Measurements from ENCODE around the gene THOC6. TPM values are rescaled to one million over a fixed set of nuclear protein-coding genes. Genes with fewer than 3 reads are reported as not detected.

The THOC6 gene
- total RNA-seq, 1 donor from 2014 or later = 16.6 TPM

DNA sequence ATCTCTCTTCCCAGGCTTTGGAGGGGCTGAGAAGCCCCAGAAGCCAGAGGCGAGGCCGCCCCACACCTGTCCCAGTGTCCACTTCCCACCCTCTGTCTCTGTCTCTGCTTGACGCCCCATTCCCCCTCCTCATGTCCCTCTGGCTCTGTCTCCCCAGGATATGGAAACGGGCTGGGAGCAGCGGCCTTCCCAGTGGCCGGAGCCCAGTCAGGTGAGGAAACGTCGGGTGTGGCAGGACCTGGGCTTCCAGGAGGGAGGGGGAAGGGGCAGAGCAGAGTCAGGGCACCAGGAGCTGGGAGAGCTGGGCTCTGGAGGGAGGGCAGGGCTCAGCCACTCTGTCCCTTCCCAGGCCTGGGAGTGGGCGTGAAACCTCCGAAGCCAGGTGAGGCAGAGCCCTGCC is 32.9 kb upstream of the THOC6 start:
- Histone ChIP-seq H3K79me2 (ENCODE audit: low read depth) (no peaks in the 10 kb centered on the region), H3K9me3 (ENCODE audit: low read depth) (no peaks in the 10 kb centered on the region), H2AFZ (replicated peaks) (no peak overlapping the region), H3F3A (ENCODE audit: low read depth) (no peaks in the 10 kb centered on the region), H4K20me1 (ENCODE audit: low read depth) (no peaks in the 10 kb centered on the region), H3K27ac (no peak overlapping the region), H3K36me3 (no peaks in the 10 kb centered on the region), H3K9ac (no peak overlapping the region), H3K4me2 (no peak overlapping the region), H3K4me1 (peaks cover 4% of the 10 kb centered on the region), H3K4me3 (no peak overlapping the region), H3K27me3 (no peaks in the 10 kb centered on the region)
- H3K27me3 Mint-ChIP-seq (ENCODE audit: insufficient read depth, low read depth) = peaks cover 2% of the 10 kb centered on the region
- DNase-seq (ENCODE audit: low spot score) = no peak
- H3K27ac Mint-ChIP-seq = no peak overlapping the region
- H3K4me3 Mint-ChIP-seq = no peak overlapping the region
- no peak for TF ChIP-seq EZH2phosphoT487 (IDR thresholded peaks at IDR 0.05)
- TF ChIP-seq, protein P1, sequence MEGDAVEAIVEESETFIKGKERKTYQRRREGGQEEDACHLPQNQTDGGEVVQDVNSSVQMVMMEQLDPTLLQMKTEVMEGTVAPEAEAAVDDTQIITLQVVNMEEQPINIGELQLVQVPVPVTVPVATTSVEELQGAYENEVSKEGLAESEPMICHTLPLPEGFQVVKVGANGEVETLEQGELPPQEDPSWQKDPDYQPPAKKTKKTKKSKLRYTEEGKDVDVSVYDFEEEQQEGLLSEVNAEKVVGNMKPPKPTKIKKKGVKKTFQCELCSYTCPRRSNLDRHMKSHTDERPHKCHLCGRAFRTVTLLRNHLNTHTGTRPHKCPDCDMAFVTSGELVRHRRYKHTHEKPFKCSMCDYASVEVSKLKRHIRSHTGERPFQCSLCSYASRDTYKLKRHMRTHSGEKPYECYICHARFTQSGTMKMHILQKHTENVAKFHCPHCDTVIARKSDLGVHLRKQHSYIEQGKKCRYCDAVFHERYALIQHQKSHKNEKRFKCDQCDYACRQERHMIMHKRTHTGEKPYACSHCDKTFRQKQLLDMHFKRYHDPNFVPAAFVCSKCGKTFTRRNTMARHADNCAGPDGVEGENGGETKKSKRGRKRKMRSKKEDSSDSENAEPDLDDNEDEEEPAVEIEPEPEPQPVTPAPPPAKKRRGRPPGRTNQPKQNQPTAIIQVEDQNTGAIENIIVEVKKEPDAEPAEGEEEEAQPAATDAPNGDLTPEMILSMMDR (IDR thresholded peaks at IDR 0.05) = no peak
- TF ChIP-seq EZH2 (IDR thresholded peaks at IDR 0.05) = no peak
- H3K4me1 Mint-ChIP-seq = no peaks in the 10 kb centered on the region
- H3K36me3 Mint-ChIP-seq = no peaks in the 10 kb centered on the region
- H3K9me3 Mint-ChIP-seq = no peaks in the 10 kb centered on the region

DNA sequence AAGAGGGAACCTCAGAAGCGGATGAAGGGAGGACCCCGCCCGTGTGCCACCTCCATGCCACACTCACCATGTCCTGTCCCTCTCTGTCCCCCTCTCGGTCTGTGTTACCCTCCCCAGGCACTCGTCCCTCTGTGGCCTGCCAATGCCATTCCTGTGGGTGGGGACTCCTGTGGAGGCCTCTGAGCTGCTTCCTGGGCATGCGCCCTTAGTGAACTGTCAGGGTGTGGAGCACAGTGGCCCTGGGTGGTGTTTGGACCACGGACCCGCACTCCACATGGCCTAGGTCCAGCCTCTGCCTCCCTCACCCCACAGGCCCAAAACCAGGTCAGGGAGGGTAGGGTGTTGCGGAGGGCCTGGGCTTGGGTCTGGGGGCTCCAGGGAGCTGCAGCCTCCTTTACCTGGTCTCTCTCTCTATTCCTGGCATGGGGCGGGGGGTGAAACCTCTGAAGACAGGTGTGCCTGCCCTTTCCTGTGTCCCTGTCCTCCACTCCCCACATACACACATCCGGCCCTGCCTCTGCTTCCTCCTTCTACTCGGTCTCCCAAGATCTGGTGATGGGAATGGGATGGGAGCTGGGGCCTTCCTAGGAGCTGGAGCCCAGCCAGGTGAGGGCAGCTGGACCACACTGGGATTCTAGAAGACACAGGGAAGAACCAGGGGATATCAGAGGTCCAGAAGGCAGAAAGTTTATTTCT is 32.1 kb upstream of the THOC6 start:
- H3K27ac ChIP-seq = no peak overlapping the region
- no peak overlapping the region for H2AFZ ChIP-seq (replicated peaks)
- H4K20me1 ChIP-seq (ENCODE audit: low read depth) = no peaks in the 10 kb centered on the region
- H3K9me3 ChIP-seq (ENCODE audit: low read depth) = no peaks in the 10 kb centered on the region
- Mint-ChIP-seq H3K36me3 (no peaks in the 10 kb centered on the region), H3K4me3 (no peak overlapping the region), H3K27ac (no peak overlapping the region), H3K9me3 (no peaks in the 10 kb centered on the region), H3K27me3 (ENCODE audit: insufficient read depth, low read depth) (peaks cover 2% of the 10 kb centered on the region), H3K4me1 (no peaks in the 10 kb centered on the region)
- H3K4me2 ChIP-seq = no peak overlapping the region
- H3K9ac ChIP-seq = no peak overlapping the region
- TF ChIP-seq EZH2 (IDR thresholded peaks at IDR 0.05) (no peak), EZH2phosphoT487 (IDR thresholded peaks at IDR 0.05) (no peak)
- TF ChIP-seq, protein P1 (IDR thresholded peaks at IDR 0.05) = no peak
- no peaks in the 10 kb centered on the region for H3F3A ChIP-seq (ENCODE audit: low read depth)
- DNase-seq (ENCODE audit: low spot score) = no peak
- no peaks in the 10 kb centered on the region for H3K79me2 ChIP-seq (ENCODE audit: low read depth)
- peaks cover 4% of the 10 kb centered on the region for H3K4me1 ChIP-seq
- no peaks in the 10 kb centered on the region for H3K27me3 ChIP-seq
- H3K4me3 ChIP-seq = no peak overlapping the region
- no peaks in the 10 kb centered on the region for H3K36me3 ChIP-seq

DNA sequence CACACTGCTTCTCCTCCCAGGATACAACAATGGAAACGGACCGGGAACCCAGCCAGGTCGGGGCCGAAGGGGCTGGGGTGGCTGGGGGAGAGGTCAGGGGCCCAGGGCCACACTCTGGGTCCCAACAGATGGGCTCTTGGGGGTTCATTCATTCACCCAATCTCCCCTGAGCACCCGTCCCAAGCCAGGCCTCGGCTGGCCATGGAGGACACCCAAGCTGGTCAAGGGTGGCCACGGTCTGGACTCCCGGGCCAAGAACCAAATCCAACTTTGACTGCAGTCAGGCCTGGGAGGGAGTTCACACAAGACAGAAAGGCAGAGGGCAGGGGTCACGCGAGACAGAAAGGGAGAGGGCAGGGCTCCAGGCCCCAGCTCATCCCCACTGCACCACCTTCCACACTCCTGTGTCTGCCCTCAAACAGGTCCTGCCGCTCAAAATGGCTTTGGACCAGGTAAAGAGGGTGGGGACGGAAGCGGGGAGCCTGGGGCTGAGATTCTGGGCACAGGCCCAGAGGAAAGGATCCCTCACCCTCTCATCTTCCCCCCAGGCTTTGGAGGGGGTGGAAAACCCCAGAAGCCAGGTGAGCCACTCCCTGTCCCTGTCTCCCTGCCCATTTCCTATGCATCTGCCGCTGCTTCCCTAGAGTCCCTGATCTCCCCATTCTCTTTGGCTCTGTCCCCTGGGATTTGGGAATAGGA is 31.3 kb upstream of the THOC6 start:
- H3K9me3 ChIP-seq (ENCODE audit: low read depth) = no peaks in the 10 kb centered on the region
- no peak overlapping the region for H3K27ac ChIP-seq
- H3K9ac ChIP-seq = no peak overlapping the region
- H3K4me3 Mint-ChIP-seq = no peak overlapping the region
- no peaks in the 10 kb centered on the region for H3K4me1 Mint-ChIP-seq
- DNase-seq (ENCODE audit: low spot score) = no peak
- no peak overlapping the region for H3K27ac Mint-ChIP-seq
- H3K36me3 ChIP-seq = no peaks in the 10 kb centered on the region
- no peak overlapping the region for H3K4me3 ChIP-seq
- peaks cover 4% of the 10 kb centered on the region for H3K4me1 ChIP-seq
- H3K27me3 ChIP-seq = no peaks in the 10 kb centered on the region
- peaks cover 2% of the 10 kb centered on the region for H3K27me3 Mint-ChIP-seq (ENCODE audit: insufficient read depth, low read depth)
- no peak overlapping the region for H3K4me2 ChIP-seq
- no peaks in the 10 kb centered on the region for H3K36me3 Mint-ChIP-seq
- H4K20me1 ChIP-seq (ENCODE audit: low read depth) = no peaks in the 10 kb centered on the region
- no peaks in the 10 kb centered on the region for H3K79me2 ChIP-seq (ENCODE audit: low read depth)
- H2AFZ ChIP-seq (replicated peaks) = no peak overlapping the region
- no peaks in the 10 kb centered on the region for H3K9me3 Mint-ChIP-seq
- no peak for TF ChIP-seq EZH2phosphoT487 (IDR thresholded peaks at IDR 0.05)
- TF ChIP-seq, protein P1 (IDR thresholded peaks at IDR 0.05) = no peak
- no peak for TF ChIP-seq EZH2 (IDR thresholded peaks at IDR 0.05)
- no peaks in the 10 kb centered on the region for H3F3A ChIP-seq (ENCODE audit: low read depth)

Measured in neural progenitor cell (in vitro differentiated cells).